ENCODE data around the gene THSD7A. TPM values are rescaled to one million over a fixed set of nuclear protein-coding genes. Genes with fewer than 3 reads are reported as not detected.
A peak's percentile ranks its signal among the peaks of the same experiment; 100 is the strongest.

The THSD7A gene
- polyA plus RNA-seq, 1 experiment, result 0.06 TPM

DNA sequence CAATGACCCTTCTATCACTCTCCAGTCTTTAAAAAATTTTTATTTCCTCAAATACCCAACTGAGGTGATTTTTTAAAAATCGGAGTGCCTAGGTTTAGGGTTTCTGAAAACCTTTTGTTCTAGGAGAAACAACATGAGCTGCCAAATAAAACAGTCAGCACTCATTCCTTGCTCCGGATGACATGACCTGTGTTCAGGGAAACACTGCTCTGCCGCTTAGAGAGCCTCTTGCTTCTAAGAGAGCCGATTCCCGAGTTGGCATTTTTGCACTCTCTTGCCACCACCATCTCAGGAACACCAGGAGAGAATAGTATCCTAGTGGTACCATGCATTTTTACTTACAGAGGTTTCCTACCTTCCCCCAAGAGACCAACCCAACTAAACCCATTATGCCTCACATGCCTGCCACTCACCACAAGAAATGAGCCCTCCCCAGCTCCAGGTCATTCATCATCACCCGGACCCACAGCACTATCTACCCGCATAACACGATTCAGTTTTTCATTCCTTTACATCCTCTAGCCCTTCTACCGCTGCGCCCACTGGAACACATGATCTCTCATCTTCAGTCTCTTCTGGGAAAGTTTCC is 365.4 kb downstream of the THSD7A start:
- DNase-seq (ENCODE audit: low read depth, low spot score), result no peak
- no peak overlapping the region for H3K4me3 ChIP-seq (ENCODE audit: low read depth, low read length)
- CTCF ChIA-PET, result interaction anchor here (0.6 kb wide), 1 partner anchor 993 kb away, joined by 3 read pairs; no protein-coding TSS in a partner anchor
- H3K27ac ChIP-seq (ENCODE audit: low read depth, low read length), result no peak overlapping the region
- no peaks in the 10 kb centered on the region for H3K27me3 ChIP-seq (ENCODE audit: control insufficient read depth, insufficient read depth, low read length)
- TF ChIP-seq, protein P1, sequence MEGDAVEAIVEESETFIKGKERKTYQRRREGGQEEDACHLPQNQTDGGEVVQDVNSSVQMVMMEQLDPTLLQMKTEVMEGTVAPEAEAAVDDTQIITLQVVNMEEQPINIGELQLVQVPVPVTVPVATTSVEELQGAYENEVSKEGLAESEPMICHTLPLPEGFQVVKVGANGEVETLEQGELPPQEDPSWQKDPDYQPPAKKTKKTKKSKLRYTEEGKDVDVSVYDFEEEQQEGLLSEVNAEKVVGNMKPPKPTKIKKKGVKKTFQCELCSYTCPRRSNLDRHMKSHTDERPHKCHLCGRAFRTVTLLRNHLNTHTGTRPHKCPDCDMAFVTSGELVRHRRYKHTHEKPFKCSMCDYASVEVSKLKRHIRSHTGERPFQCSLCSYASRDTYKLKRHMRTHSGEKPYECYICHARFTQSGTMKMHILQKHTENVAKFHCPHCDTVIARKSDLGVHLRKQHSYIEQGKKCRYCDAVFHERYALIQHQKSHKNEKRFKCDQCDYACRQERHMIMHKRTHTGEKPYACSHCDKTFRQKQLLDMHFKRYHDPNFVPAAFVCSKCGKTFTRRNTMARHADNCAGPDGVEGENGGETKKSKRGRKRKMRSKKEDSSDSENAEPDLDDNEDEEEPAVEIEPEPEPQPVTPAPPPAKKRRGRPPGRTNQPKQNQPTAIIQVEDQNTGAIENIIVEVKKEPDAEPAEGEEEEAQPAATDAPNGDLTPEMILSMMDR (IDR thresholded peaks at IDR 0.05; ENCODE audit: low read depth, low read length), result no peak
- no peaks in the 10 kb centered on the region for H3K9me3 ChIP-seq (ENCODE audit: control insufficient read depth, insufficient read depth, low read length)
- POLR2A ChIA-PET, result no interaction called here

DNA sequence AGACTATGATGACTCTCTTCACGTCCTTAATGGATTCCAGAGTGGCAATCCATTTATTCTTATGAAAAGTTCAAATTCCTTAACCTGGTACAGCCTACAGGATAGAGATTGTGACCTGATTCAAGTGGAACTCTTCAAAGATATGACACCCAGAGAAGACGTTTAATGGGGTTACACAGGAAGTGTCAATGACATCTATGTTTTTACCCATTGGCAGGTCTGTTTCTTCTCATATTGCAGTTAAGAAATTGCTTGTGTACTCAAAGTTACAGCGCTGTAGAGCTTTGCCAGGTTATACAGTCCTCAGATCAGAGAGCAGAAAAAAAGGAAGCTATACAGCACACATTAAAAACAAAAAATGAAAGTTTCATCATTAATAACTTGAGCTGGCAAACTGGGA is 367.4 kb downstream of the THSD7A start:
- TF ChIP-seq, protein P1 (IDR thresholded peaks at IDR 0.05; ENCODE audit: low read depth, low read length), result no peak
- no peaks in the 10 kb centered on the region for H3K9me3 ChIP-seq (ENCODE audit: control insufficient read depth, insufficient read depth, low read length)
- DNase-seq (ENCODE audit: low read depth, low spot score), result no peak
- H3K27me3 ChIP-seq (ENCODE audit: control insufficient read depth, insufficient read depth, low read length), result no peaks in the 10 kb centered on the region
- no peak overlapping the region for H3K27ac ChIP-seq (ENCODE audit: low read depth, low read length)
- ChIA-PET POLR2A (no interaction called here), CTCF (no interaction called here)
- H3K4me3 ChIP-seq (ENCODE audit: low read depth, low read length), result no peak overlapping the region

DNA sequence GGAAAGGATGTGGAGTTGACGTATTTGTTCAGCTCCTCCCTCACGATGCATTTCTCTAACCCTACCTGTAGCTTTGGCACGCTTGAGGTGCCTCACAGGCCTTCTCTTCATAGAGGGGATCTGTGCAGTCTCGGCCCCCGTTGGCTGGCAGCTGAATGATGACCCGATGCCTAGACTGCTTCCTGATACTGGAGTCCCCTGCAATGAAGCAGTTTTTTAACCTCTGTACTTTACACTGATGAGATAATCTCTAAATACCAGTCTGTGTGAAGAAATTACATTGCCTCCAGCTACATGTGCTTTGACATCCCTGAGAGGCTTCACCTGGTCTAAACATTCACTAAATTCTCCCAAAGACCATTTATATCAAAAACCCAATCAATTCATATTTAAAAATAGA is 370.1 kb downstream of the THSD7A start:
- no peak overlapping the region for H3K4me3 ChIP-seq (ENCODE audit: low read depth, low read length)
- DNase-seq (ENCODE audit: low read depth, low spot score), result no peak
- TF ChIP-seq, protein P1 (IDR thresholded peaks at IDR 0.05; ENCODE audit: low read depth, low read length), result no peak
- CTCF ChIA-PET, result no interaction called here
- POLR2A ChIA-PET, result no interaction called here
- H3K27me3 ChIP-seq (ENCODE audit: control insufficient read depth, insufficient read depth, low read length), result no peaks in the 10 kb centered on the region
- no peak overlapping the region for H3K27ac ChIP-seq (ENCODE audit: low read depth, low read length)
- no peaks in the 10 kb centered on the region for H3K9me3 ChIP-seq (ENCODE audit: control insufficient read depth, insufficient read depth, low read length)

DNA sequence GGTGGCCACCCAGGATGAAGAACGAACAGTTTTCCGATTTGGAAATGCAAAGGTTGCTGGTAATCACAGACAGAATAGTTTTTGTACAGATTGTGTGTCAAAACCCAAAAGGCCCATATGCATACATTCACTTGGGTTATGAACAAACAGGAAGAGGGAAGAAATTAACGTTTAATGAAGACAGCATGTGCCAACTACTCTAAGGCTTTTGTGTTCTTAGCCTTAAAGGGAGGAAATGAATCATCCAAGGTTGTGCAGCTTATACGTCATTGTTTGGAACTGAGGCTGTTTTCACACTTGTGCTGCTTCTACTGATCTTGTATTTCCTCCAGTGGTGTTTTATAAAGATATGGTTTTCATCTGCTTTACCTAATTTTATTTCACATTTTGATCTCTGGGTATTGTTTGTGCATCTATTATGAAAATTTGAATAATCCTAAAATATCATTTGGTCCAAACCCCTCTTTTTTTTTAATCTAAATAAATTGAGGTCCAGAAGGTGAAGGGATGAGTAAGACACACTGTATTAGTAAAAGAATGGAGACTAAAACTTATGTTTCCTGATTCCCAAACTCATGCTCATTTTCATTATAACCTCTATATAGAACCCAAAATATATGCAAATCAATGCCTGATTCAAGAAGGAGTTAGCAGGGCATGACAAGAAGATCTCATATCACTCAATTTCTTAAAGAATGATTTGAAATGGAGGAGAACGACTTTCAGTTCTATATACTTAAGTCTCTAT is 373.1 kb downstream of the THSD7A start:
- Histone ChIP-seq H3K4me3 (ENCODE audit: low read depth, low read length) (no peak overlapping the region), H3K27ac (ENCODE audit: low read depth, low read length) (no peak overlapping the region), H3K27me3 (ENCODE audit: control insufficient read depth, insufficient read depth, low read length) (no peaks in the 10 kb centered on the region), H3K9me3 (ENCODE audit: control insufficient read depth, insufficient read depth, low read length) (no peaks in the 10 kb centered on the region)
- DNase-seq (ENCODE audit: low read depth, low spot score), result peak; percentile 29
- CTCF ChIA-PET, result no interaction called here
- TF ChIP-seq, protein P1 (IDR thresholded peaks at IDR 0.05; ENCODE audit: low read depth, low read length), result no peak
- POLR2A ChIA-PET, result no interaction called here

DNA sequence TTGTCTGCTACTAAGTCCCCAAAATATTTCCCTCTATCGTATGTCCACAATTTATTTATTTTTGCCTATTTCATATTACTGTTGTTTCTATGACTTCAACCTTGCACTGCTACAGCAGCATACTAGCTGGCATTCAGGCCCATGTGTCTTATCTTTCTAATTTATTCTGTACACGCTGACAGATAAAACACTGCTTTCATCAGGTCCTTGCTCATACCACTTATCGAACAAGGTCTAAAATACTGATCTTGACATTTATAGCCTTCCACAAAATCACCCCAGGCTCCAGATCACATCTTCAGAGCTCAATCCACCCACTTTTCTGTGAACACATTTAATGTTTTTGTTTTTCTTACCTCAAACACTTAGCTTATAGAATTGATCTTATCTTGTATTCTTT is 374.6 kb downstream of the THSD7A start:
- TF ChIP-seq, protein P1 (IDR thresholded peaks at IDR 0.05; ENCODE audit: low read depth, low read length), result no peak
- CTCF ChIA-PET, result interaction anchor here (1.1 kb wide), 1 partner anchor 30 kb away, joined by 5 read pairs; no protein-coding TSS in a partner anchor
- Histone ChIP-seq H3K4me3 (ENCODE audit: low read depth, low read length) (no peak overlapping the region), H3K9me3 (ENCODE audit: control insufficient read depth, insufficient read depth, low read length) (no peaks in the 10 kb centered on the region), H3K27ac (ENCODE audit: low read depth, low read length) (no peak overlapping the region), H3K27me3 (ENCODE audit: control insufficient read depth, insufficient read depth, low read length) (no peaks in the 10 kb centered on the region)
- POLR2A ChIA-PET, result no interaction called here
- DNase-seq (ENCODE audit: low read depth, low spot score), result no peak
